Activated CD8-positive, alpha-beta memory T cell treated with anti-CD3 and anti-CD28 coated beads, Interleukin-2, amount 50 U/mL, for 4 hours (primary cell): ENCODE measurements around the gene SCAANT1.

ENCODE experiments used
- DNase-seq: peaks from one replicate; pipeline ENCODE4 v3.0.0-alpha.2; 2020

SCAANT1 gene

DNA sequence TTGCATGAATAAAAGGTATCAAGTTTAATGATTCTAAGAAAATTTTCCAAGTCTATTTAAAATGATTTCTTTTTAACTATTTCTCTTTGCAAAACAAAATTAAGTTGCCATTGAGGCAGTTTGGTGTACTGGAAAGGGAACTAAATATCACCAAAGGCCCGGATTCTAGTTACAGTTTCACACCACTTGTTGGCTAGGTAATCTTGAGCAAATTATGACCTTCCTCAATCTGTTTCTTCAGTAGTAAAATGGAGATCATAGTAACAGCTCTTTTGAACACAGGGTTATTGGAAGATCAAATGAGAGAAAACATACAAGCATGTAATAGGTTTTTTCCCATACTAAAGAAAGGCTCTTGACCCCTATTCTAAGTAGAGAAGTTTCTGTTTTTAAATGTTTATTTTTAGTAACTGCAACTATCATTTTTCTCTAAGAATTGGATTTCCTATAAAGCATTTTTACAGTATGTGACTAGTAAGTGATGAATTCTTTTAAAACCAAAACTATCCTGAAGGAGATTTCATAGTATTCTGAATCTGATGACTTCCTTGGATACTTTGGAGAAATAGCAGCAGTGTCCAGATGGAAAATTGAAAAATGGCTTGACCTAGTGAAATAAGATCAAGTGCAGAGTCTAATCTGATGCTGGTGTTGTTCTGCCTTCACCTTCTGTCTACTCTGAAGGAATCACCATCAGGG is 15.7 kb downstream of the SCAANT1 start:
- DNase-seq = no peak

DNA sequence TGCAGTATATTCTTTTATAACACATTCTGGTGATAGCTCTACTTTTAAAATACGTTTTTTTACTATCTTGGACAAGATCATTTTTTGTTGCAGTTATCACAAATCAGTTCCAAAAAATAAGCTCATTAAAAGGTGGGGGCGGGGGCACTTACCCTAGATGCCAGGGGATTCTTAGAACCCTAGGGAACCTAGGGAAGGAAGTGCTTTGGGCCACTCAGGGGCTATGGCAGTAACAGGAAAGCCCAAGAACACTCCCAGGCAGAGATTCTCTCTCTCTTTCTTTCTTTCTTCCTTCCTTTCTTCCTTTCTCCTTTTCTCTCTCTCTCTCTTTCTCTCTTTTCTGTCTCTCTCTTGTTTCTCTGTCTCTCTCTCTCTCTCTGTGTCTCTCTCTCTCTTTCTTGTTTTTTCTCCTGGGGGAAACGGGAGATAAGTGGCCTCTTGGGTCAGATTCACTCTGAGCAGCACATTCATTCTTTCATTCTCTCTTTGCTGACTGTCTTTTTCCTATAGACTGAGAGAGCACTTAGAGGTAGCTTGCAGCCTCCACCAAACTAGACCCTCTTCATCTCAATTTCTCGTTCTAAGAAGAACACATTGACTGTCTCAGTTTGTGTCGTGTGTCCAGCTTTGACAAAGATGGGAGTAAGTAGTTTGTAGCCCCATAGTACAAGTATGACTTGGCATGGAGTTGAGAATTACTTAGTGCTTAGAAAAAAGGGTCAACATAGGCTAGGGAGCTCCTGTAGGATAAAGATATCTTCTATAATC is 16.6 kb downstream of the SCAANT1 start:
- DNase-seq = no peak

DNA sequence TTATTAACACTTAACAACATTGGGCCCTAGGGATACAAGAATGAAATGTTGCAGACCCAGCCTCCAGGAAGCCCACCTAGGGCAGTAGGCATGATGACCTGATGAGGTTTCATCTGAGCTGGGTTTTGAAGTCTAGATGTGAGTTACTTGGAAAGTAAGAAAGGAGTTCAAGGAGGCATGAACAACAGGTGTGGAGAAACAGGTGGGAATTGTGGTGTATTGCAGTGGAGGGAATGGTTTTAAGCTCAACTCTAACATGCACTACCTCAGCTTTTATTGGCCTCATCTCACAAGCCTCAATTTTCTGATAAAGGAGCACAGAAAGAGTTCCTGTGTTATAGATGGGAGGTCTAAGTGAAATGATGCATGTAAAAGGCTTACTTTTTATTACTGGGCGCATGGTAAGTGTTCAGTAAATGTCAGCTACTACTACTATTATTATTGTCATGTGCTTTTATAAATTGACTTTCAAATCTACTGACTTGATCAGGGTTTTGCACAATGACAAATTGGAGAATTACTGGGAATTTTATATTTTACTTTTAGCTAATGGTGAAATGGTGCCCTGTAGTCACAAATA is 19.3 kb downstream of the SCAANT1 start:
- DNase-seq = no peak

DNA sequence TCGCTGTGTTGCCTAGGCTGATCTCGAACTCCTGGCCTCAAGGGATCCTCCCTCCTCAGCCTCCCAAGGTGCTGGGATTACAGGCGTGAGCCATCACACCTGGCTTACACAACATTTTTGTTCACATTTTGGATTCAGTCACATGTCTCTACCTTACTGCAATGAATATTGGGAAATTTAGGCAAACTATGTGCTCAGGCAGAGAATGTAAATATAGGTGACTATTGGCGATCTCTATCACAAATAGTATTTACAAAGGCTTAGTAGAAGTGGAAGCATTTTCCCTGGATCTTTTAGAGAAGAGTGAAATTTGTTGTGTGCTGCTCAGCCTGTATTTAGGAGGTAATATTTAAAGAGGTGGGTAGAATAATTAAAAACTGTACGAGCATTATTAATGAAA is 20.7 kb downstream of the SCAANT1 start:
- no peak for DNase-seq

DNA sequence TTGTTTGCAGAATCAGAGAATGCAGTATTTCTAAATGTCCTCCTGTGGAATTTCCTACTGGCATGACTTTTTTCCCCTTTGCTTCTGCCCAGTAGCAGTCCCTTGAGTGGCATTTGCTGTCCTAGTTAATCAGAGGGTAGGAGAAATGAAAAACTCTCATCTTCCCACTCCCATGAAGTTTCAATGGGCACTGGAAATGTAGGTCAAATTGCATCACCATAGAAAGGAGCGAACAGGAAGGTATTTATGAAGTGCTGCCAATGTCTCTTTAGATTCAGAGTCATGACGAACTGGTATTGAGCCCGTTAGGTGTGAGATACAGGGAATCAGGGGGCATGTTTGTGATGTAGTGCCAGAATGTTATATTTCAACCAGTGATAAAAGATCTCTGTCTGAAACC is 25.3 kb downstream of the SCAANT1 start:
- DNase-seq = no peak

DNA sequence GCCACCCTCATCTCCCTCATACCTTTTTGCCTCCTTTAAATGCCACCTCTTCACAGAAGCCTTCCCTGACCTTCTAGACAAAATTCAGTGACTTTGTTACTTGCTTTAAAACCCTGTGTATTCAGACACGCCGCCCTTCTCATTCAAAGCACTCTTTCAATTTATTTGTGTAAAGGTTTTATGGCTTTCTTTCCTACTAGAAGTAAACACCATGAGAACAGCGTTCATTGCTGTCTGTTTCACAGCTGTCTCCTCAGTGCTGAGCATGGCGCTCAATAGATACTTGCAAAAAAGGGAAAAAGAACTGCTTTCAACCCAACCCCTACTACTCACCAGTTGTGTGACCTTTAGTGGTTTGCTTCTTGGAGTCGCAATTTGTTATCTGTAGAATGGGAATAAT is 31.5 kb downstream of the SCAANT1 start:
- DNase-seq = no peak

DNA sequence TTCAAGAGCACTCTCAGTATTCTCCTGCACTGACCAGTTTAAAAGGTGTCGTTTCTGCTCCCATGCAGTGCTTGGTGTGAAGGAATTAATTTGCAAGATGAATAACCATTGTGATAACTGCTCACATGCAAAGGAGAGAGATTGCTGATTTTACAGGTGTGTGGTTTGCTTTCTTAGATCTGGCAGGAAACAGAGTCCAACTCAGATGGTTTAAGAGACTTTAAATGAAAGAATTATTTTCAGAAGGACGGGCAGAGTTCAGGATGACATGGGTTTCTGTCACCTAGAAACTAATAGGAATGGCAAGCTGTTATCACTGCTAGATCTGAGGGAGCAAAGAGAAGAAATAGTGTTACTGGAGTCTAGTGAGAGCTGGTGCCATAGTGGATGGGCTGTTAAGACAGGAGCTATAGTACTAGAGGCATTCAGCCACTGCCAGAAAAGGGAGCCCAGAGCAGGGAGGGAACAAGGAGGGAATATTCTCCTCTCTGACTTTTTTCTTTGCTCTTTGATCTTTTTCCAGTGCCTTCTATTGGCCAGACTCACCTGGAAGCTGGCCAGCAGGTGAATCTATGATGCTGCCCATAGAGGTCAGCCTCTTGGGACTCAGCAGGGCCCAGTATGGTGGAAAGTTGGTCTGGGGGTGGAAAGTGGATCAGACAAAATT is 33.7 kb downstream of the SCAANT1 start:
- DNase-seq = no peak

DNA sequence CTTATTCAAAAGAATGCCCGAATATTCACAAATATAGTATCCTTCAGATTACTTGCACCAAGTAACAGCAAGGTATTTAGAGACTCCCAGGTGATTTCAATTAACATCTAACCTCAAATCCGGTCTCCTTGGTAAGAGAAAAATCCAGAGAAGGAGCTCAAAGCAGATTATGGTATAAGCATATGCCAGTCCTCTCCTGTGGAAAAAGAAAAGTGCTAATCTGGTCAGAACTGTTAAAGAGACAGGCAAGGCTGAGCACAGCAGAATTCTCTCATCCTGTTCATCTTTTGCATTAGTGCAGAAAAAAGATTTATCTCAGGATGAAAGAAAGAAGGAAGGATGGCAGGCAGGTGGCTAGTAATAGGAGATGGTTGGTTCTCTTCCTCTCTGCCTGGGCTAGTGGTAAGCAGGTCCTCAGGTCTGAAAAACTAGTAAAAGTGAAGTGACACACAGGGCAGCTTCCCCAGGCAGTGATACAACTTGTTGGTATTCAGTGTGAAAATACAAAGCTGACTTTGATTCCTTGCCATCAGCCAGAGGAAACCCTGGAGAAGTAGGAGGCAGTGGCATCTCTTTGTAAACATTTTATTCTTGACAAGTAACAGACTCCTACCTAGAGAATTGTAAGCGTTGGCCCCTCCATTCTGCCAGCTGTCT is 34.3 kb downstream of the SCAANT1 start:
- DNase-seq = no peak

DNA sequence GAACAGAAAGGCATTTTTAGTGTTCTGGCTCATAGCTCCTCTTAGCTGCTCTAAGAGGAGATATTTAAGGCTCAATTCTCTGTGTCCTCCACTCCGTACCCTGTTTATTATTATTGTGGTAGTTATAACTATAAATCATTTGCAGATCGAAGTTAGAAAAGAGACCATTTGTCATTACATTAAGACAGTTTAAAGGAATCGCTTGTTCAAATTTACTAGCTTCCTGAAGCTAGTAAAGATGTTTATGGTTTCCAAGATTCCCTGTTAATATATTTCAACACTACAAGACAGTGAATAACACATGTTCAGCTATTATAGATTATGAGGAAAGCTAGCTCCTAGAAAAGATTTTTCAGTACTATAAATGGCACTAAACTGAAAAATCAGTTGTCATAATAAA is 35.9 kb downstream of the SCAANT1 start:
- no peak for DNase-seq

DNA sequence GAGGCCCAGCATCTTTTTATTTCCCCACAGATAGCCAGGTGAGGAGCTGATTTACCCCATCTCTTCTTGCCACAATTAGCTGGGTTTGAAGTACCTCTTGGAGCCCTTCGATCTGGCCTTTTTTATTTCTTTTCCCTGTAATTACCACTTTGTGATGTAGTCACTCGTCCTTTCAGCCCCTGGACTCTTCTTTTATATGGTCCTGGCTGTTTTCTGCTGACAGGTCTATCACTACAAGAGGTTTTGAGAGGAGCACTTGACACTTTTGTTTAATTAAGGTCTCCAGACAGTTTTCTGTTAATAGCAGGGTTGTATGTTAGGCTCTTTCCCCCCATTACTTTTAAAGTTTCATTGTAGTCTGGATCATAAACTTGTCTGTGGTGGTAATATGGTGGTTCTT is 36.7 kb downstream of the SCAANT1 start:
- no peak for DNase-seq

DNA sequence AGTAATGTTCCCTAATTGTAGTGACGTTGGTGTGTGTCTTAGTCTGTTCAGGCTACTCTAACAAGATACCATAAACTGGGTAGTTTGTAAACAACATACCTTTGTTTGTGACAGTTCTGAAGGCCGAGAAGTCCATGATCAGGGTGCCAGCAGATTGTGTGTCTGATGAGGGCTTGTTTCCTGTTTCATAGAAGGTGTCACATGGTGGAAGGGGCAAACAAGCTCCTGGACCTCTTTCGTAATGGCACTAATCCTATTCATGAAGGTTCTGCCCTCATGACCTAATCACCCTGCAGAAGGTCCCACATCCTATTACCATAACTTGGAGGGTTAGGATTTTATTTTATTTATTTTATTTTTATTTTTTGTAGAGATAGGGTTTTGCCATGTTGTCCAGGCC is 37.4 kb downstream of the SCAANT1 start:
- DNase-seq = no peak

DNA sequence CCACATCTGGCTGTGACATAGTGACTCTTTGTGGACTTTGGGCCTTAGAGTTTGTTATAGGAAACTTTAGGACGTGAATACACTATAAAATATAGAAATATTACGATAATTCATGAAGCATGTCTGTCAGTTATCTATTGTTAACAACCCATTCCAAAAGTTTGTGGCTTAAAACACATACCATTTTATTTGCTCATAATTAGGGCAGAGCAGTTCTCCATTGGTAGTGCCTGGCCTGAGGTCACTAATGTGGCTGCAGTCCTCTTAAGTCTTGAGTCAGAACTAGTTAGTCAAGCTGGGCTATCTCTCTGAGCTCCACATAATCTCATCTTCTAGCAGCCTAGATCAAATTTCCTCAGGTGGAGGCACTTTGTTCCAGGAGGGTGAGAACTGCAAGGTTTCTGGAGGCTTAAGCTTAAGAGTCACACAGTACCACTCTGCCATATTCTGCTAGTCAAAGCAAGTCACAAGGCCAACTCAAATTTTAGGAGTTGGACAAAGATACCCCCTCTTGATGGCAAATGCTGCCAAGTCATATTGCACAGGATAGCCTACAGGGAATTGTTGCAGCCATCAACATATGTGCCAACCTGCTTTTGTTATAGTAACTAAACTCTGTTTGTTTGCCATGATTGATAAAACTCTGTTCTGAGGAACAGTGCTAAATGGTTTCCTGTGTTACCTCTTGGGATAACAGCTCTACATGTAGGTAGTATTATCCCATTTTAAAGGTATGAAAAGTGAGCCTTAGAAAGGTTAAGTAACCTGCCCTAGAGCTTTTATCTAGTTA is 39.9 kb downstream of the SCAANT1 start:
- DNase-seq = no peak

DNA sequence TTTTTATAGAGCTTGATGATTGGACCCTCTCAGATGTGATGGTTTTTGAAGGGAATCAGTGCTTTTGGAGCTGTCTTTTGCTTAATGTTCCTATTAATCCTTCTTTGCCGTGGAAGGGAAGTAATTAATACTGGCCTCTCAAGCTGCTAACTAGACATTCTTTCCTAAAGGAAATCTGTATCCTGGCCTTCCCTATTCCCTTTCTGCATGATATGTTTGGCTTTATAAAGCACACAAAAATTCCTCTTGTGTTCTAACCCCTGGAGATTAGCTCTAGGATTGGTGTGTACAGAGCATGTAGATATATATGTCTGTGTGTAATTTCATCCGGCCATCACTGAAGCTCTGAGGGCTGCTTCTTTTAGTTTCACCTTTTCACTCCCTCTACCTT is 41.6 kb downstream of the SCAANT1 start:
- no peak for DNase-seq

DNA sequence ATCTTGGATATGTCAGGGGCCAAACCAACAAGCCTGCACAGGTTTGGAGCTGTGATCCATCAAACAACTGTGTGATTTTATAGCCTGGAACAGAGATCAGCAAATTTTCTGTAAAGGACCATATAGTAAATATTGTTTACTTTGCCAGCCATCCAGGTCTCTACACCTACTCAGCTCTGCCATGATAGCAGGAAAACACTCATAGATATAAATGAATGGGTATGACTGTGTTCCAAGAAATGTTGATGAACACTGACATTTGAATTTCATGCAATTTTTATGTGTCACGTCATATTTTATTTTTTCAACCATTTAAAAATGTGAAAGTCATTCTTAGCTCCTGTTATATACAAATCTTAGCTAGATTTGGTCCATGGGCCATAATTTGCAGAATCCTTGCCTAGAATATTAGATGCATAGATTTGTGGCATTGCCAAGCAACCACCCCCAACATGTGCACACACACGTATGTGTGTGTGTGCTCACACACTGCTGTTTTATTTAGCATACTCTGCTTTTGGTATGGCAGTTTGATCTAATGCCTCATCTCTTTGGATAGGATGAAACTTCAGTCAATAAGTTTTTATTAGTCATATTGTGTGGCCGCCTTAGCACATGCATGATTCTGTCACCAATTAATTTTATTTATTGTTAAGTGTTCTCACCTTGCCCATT is 42.1 kb downstream of the SCAANT1 start:
- no peak for DNase-seq

DNA sequence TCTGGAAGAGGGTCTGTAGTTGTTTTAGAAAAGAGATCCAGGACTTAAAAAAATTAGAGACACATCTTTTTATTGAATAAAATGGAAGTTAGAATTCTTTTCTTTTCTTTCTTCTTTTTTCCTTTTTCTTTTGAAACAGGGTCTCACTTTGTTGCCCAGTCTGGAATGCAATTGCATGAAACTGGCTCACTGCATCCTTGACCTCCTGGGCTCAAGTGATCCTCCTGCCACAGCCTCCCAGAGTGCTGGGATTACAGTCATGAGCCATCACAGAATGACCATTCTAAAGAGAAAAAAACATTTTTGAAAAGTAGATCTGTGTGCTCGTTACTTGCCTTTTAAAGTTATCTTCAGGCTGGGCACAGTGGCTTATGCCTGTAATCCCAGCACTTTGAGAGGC is 45.0 kb downstream of the SCAANT1 start:
- no peak for DNase-seq

DNA sequence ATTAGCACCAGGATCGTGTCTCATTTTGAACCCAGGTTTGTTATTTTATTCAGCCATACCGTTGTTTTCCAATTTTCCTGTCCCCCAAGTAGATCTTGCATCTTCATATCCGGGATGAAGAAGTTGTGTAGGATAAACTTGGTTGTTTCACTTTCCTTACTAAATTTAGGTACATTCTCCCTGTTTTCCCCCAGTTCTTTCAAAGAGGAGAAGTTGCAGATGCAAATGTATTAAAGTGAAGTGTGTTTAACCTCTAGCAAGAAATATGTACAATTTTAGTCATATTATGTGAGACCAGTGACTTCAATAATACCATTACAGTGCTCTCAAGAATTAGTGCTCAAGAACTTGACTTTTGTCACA is 47.2 kb downstream of the SCAANT1 start:
- DNase-seq = no peak

DNA sequence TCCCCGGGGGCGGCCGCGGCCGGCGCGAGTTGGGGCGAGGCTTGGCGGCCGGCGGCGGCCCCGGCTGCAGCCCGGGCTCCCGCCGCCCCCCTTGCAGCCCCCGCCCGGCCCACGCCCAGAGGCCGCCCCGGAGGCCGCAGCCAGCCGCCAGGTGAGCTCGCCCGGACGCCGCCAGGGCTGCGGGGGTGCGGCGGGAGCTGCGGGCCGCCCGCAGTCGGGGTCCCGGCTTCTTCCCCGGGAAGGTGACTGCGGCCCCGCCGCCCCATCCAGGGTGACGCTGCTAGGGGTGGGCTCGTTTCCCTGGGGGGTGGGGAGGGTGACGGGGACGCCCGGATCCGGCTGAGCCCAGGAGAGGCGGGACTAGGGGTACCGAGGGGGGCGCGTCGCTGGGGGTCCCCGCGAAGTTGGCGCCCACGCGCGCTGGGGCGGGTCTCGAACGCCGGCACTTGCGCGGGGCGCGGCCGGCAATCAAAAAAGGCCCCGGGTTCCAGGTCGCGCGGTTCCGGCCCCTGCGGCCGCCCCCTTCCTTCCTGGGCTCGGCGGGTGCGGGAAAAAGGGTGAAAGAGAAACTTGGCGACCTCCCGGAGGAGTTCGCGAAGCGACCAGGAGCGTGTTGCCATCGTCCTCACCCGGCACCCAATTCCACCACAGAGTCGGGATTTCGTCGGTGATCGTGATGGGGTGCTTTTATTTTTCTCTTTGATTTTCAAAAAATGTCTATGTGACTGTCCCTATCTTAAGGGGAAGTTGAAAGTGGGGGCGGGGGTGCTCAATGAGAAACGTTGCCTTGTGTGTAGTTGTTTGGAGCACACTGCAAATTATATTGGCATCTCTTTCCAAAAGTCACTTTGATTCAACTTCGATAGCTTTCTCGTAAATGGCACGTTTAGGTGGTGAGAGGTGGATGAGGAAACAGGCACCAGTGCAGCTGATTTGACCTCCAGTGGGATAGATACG is 47.9 kb downstream of the SCAANT1 start:
- peak; percentile 68 for DNase-seq

DNA sequence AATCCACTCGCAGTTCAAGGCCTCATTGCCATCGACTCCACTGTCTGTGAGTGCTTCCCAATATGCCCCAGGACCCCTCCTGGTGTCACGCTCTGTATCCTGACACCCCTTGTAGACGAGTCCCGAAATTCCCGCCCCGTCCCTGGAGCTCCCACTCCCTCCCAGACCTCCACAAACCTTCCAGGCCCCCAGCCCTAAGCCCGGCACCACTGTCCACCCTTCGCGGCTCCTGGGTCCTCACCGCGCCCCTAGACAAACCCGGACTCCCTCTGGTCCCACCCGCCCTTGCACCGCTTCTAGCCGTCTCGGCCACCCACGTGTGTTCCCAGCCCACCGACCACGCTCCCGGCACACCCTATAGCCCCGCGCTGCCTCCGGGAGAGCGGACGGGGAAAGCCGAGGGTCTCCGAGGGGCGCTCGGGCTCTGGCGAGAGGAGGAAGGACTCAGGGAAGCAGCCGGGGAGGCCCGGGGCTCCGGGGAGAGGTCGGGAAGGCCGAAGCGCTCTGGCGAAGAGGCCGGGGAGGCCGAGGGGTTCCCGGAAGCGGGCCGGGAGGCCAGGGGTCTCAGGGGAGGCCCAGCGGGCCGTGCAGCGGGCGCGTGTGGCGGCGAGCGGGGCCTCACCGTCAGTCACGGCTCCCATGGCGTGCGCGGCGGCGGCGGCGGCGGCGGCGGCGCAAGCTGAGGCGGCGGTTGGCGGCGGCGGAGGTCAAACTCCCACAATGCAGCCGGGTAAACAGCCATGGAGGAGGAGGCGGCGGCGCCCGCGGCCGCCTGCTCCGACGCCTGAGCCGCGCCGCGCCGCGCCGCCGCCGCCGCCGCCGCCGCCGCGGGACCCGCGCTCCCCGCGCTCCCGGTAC is 48.8 kb downstream of the SCAANT1 start, which contains the start of the genes ATXN7 and THOC7:
Gene ATXN7, plus strand, starts transcription at position 718 of the 858 bp plus-strand sequence. CDS start 48,732 bp downstream, outside the sequence.
Gene THOC7, minus strand, starts transcription at position 656 of the 858 bp plus-strand sequence. Its CDS starts 15 bp downstream, at position 641.
- DNase-seq = peak; percentile 73

DNA sequence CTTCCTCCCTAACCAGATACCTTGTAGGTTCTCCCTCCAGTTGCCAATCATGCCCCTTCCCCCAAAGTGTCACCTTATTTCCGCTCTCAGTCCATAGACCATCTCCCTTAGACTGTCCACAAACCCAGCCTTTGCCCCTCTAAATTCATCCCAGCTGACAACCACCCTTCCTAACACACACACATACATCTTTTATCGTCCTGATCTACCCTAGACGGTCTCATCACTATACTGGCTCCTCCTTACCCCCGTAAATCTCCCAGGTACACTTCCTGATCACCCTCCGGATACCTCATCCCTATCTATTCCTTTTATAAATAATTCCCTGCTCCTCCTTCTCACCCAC is 49.4 kb downstream of the SCAANT1 start:
- no peak for DNase-seq
